K562 (cell line): ENCODE results near the gene TMEM100. TPM values are rescaled to one million over a fixed set of nuclear protein-coding genes. Genes with fewer than 3 reads are reported as not detected.

ENCODE experiments used
- ATAC-seq: fragments of 200-7000 bp; cut with Tn5 transposase; 3 replicates; pipeline ENCODE4 v1.9.1; 2020; ENCODE audit warnings: moderate library complexity
- BruUV-seq: library from RNA; stranded (reverse); fragments of 400-500 nt; replicated peaks from 2 replicates; lab custom pipeline; 2021; lab: Mats Ljungman, UMichigan
- CTCF ChIA-PET: fragments of 300-600 bp; formaldehyde crosslinking; extraction: SDS; loops from one replicate; lab custom pipeline; 2021; ENCODE audit warnings: low intra/inter-chr PET ratio; lab: Yijun Ruan, JAX
- POLR2A ChIA-PET: fragments of 300-600, 350-650 bp; sonication (Branson Sonifier 250); formaldehyde crosslinking; extraction: SDS; loops from one replicate; lab custom pipeline; 2021; ENCODE audit warnings: antibody characterized with exemption, inconsistent platforms; lab: Yijun Ruan, JAX
- DNase-seq, 4 experiments: peaks; one replicate each; pipeline versions ENCODE4 v3.0.0 to v3.0.0-alpha.2; 2011 to 2018; ENCODE audit warnings: low spot score in 3 of 4, mixed read lengths in 3 of 4; ENCODE audit errors: extremely low read depth in 1 of 4
- FAIRE-seq: peaks from 2 replicates; lab custom pipeline; 2011; peaks lifted over from hg19 to GRCh38; lab: Jason Lieb, UNC
- H2AFZ ChIP-seq: 2 replicates; pipeline ENCODE4 v1.6.0; 2011; ENCODE audit warnings: low read depth, low read length, control low read depth, inconsistent platforms
- H3K27ac ChIP-seq: fragments of 200-600 bp; 3 replicates; pipeline ENCODE4 v1.8.0; 2011; ENCODE audit warnings: low read depth, mild to moderate bottlenecking, control low read depth, inconsistent platforms, low read length, moderate library complexity, mixed read lengths; ENCODE audit errors: extremely low read depth
- H3K27me3 ChIP-seq, 2 experiments: fragments of 300-600 bp in 1 of 2; 2 replicates in 1 of 2; 3 replicates in 1 of 2; pipeline versions ENCODE4 v1.6.0 to v1.8.0; 2011; ENCODE audit warnings: inconsistent platforms in 2 of 2, low read length in 2 of 2, mild to moderate bottlenecking in 1 of 2, mixed read lengths in 1 of 2, moderate library complexity in 1 of 2; ENCODE audit not compliant: control insufficient read depth in 2 of 2, insufficient read depth in 2 of 2
- H3K36me3 ChIP-seq: fragments of 300-600 bp; 3 replicates; pipeline ENCODE4 v1.8.0; 2011; ENCODE audit warnings: mild to moderate bottlenecking, low read length, inconsistent platforms; ENCODE audit not compliant: control insufficient read depth, insufficient read depth
- H3K4me1 ChIP-seq, 2 experiments: fragments of 200-600 bp in 1 of 2; replicated peaks in 1 of 2; 2 replicates in 1 of 2; 3 replicates in 1 of 2; pipeline versions ENCODE4 v1.5.1 to v1.8.0; 2011; ENCODE audit warnings: inconsistent platforms in 2 of 2, low read length in 2 of 2, mild to moderate bottlenecking in 1 of 2, mixed read lengths in 1 of 2, moderate library complexity in 1 of 2; ENCODE audit not compliant: control insufficient read depth in 2 of 2, insufficient read depth in 2 of 2
- H3K4me2 ChIP-seq: 2 replicates; pipeline ENCODE4 v1.6.1; 2011; ENCODE audit warnings: low read length, control low read depth, inconsistent platforms, mixed read lengths; ENCODE audit not compliant: insufficient read depth
- H3K4me3 ChIP-seq: fragments of 200-600 bp; sonication (generic), shearing (Covaris generic); 2 replicates; pipeline ENCODE4 v1.5.1; 2016; ENCODE audit warnings: control low read depth, inconsistent platforms
- H3K79me2 ChIP-seq: fragments of 200-600 bp; 3 replicates; pipeline ENCODE4 v1.8.0; 2011; ENCODE audit warnings: low read length, inconsistent platforms; ENCODE audit not compliant: control insufficient read depth, insufficient read depth
- H3K9ac ChIP-seq, 2 experiments: 2 replicates each; pipeline versions ENCODE4 v1.6.0 to v1.6.1; 2011; ENCODE audit warnings: low read depth in 2 of 2, low read length in 2 of 2, control low read depth in 1 of 2, inconsistent platforms in 1 of 2, mild to moderate bottlenecking in 1 of 2, mixed read lengths in 1 of 2; ENCODE audit not compliant: insufficient read depth in 1 of 2
- H3K9me1 ChIP-seq: one replicate; pipeline ENCODE4 v1.6.0; 2011; ENCODE audit warnings: inconsistent platforms, mild to moderate bottlenecking, low read length, moderate library complexity; ENCODE audit not compliant: control insufficient read depth, insufficient read depth
- H3K9me3 ChIP-seq: replicated peaks from 2 replicates; pipeline ENCODE4 v1.5.1; 2011; ENCODE audit warnings: low read depth, low read length, inconsistent platforms; ENCODE audit not compliant: control insufficient read depth, insufficient read depth
- H4K20me1 ChIP-seq: replicated peaks from 2 replicates; pipeline ENCODE4 v1.6.1; 2011; ENCODE audit warnings: low read length, inconsistent platforms, mixed read lengths; ENCODE audit not compliant: control insufficient read depth, insufficient read depth
- CHAMP1 ChIP-seq: fragments of 450-650 bp; IDR thresholded peaks from 2 replicates; pipeline ENCODE4 v1.6.1; 2016; ENCODE audit warnings: mild to moderate bottlenecking
- CTBP1 ChIP-seq: fragments of 450-650 bp; IDR thresholded peaks from 2 replicates; pipeline ENCODE4 v1.6.1; 2016; ENCODE audit warnings: borderline replicate concordance
- FOXJ2 ChIP-seq: fragments of 200-800 bp; sonication (Bioruptor generic); IDR thresholded peaks from 2 replicates; pipeline ENCODE4 v1.6.1; 2016; ENCODE audit warnings: missing genetic modification characterization, missing compliant biosample characterization
- HMBOX1 ChIP-seq: sonication (generic); IDR thresholded peaks from 2 replicates; pipeline ENCODE4 v1.6.1; 2016
- HMG20A ChIP-seq: fragments of 450-650 bp; formaldehyde crosslinking; conservative IDR thresholded peaks from 2 replicates; pipeline ENCODE4 v1.4.0; 2020; ENCODE audit warnings: mild to moderate bottlenecking, mixed read lengths
- IFI16 ChIP-seq: fragments of 250-450 bp; sonication (Bioruptor Pico); IDR thresholded peaks from 2 replicates; pipeline ENCODE4 v2.1.2; 2022; ENCODE audit warnings: mild to moderate bottlenecking, inconsistent platforms
- PHB2 ChIP-seq: fragments of 450-650 bp; IDR thresholded peaks from 2 replicates; pipeline ENCODE4 v1.6.1; 2017; ENCODE audit warnings: low read depth
- POLR2A ChIP-seq: fragments of 450-650 bp; conservative IDR thresholded peaks from 2 replicates; pipeline ENCODE4 v1.6.1; 2016
- RBBP5 ChIP-seq: fragments of 200-600 bp; sonication (generic); IDR thresholded peaks from 2 replicates; pipeline ENCODE4 v1.6.1; 2012; ENCODE audit warnings: borderline replicate concordance, mild to moderate bottlenecking, low read length, control low read depth, inconsistent platforms; ENCODE audit not compliant: insufficient read depth, poor library complexity, severe bottlenecking
- SOX6 ChIP-seq: fragments of 450-650 bp; IDR thresholded peaks from 2 replicates; pipeline ENCODE4 v1.6.1; 2014; ENCODE audit warnings: mild to moderate bottlenecking
- SREBF1 ChIP-seq: fragments of 150-350 bp; IDR thresholded peaks from 2 replicates; pipeline ENCODE4 v1.6.1; 2014; ENCODE audit warnings: antibody characterized with exemption, low read depth, low read length, borderline replicate concordance
- TEAD2 ChIP-seq: fragments of 450-650 bp; IDR thresholded peaks from 2 replicates; pipeline ENCODE4 v1.6.1; 2016; ENCODE audit warnings: missing genetic modification characterization, control low read depth, missing compliant biosample characterization
- XRCC3 ChIP-seq: fragments of 450-650 bp; IDR thresholded peaks from 2 replicates; pipeline ENCODE4 v1.6.1; 2017; ENCODE audit warnings: mild to moderate bottlenecking, moderate library complexity
- ZBTB5 ChIP-seq: fragments of 450-650 bp; IDR thresholded peaks from 2 replicates; pipeline ENCODE4 v1.6.1; 2017; ENCODE audit warnings: antibody characterized with exemption
- ZNF239 ChIP-seq: fragments of 250-450 bp; sonication (Bioruptor Pico); IDR thresholded peaks from 2 replicates; pipeline ENCODE4 v1.4.0; 2020; ENCODE audit warnings: mild to moderate bottlenecking
- ZNF384 ChIP-seq: IDR thresholded peaks from 2 replicates; pipeline ENCODE4 v1.6.1; 2012; ENCODE audit warnings: low read depth, low read length, improper control_type of control experiment
- ZNF431 ChIP-seq: sonication (generic); formaldehyde crosslinking; IDR thresholded peaks from 2 replicates; pipeline ENCODE4 v1.8.0; 2022; ENCODE audit warnings: mild to moderate bottlenecking, missing genetic modification reagents
- ZNF586 ChIP-seq: fragments of 450-650 bp; formaldehyde crosslinking; conservative IDR thresholded peaks from 2 replicates; pipeline ENCODE4 v1.4.0; 2020; ENCODE audit warnings: mild to moderate bottlenecking, moderate library complexity
- ZNF699 ChIP-seq: fragments of 250-450 bp; sonication (Bioruptor Pico); IDR thresholded peaks from 2 replicates; pipeline ENCODE4 v1.8.0; 2021; ENCODE audit warnings: mild to moderate bottlenecking, moderate library complexity; ENCODE audit not compliant: insufficient replicate concordance
- WGBS: fragments of 100-300 bp; shearing (Covaris generic); methylation state at CpG from one replicate; pipeline ENCODE4 v1.1.6; 2016; ENCODE audit warnings: low coverage, mixed read lengths; ENCODE audit not compliant: insufficient coverage; ENCODE audit errors: missing lambda C conversion rate; 5-methylcytosine and 5-hydroxymethylcytosine counted together
- in situ Hi-C: fragments of 300-500 bp; cut with MboI; formaldehyde crosslinking; loops from 4 replicates; pipeline ENCODE4 v1.15.0; 2018; ENCODE audit warnings: inconsistent platforms, mixed read lengths
- intact Hi-C: fragments of 100-400 bp; cut with micrococcal nuclease; formaldehyde crosslinking; loops from 2 replicates; pipeline ENCODE4 v1.14.2; 2022
- polyA plus RNA-seq, 8 experiments: library from polyadenylated mRNA; depleted of rRNA in 4 of 8; stranded (reverse) in 5 of 8; unstranded in 3 of 8; fragments of >200 nt; fragmentation: Nextera tagmentation in 2 of 8; fragmentation: Illumina TruSeq in 1 of 8; extraction: Ambion mirVana in 2 of 8; extraction: Trizol in 1 of 8; gene quantifications; 2 replicates each; pipeline versions ENCODE4 v1.2.1 to v1.2.3, GENCODE V29; 2011 to 2014; ENCODE audit warnings: inconsistent platforms in 1 of 8, missing spikeins in 1 of 8
- total RNA-seq, 7 experiments: library from RNA; depleted of rRNA in 6 of 7; stranded (reverse); fragments of >200 nt in 6 of 7; fragmentation: Illumina TruSeq in 2 of 7; extraction: Trizol in 2 of 7; gene quantifications; 2 replicates each; pipeline versions ENCODE4 v1.2.1 to v1.2.3, GENCODE V29; 2011 to 2021; ENCODE audit warnings: low replicate concordance in 1 of 7

TMEM100 gene
- total and polyA plus RNA-seq, 9 of the 15 experiments (the other 6 are each of a cell fraction or from before 2014, with no cell fraction given), result 0.12 to 0.50 (median 0.19) TPM

GRCh38 chr17:55760643-55761355 is 38.1 kb upstream of the TMEM100 start:
- CTCF ChIA-PET, result no interaction called here
- Histone ChIP-seq H3K27me3 (no peaks in the 10 kb centered on the region), H3K4me1 (peaks cover 0 to 7% of the 10 kb centered on the region in 2 experiments; a peak in 3 of 5 replicates), H3K4me3 (no peak overlapping the region), H3K79me2 (peaks cover 78% of the 10 kb centered on the region), H4K20me1 (no peaks in the 10 kb centered on the region), H3K9me3 (no peaks in the 10 kb centered on the region), H2AFZ (no peak overlapping the region), H3K36me3 (peaks cover 2% of the 10 kb centered on the region; the same call in 1 of the 3 replicates), H3K9me1 (no peaks in the 10 kb centered on the region), H3K27ac (no peak overlapping the region), H3K4me2 (no peak overlapping the region; the same call in 1 of the 2 replicates), H3K9ac (no peak overlapping the region)
- DNase-seq (no peak), ATAC-seq (peak; percentile 35), FAIRE-seq (no peak)
- intact Hi-C loops (loop anchor here (10.0 kb wide), 1 partner anchor 46 kb away; no protein-coding TSS in a partner anchor), in situ Hi-C loops (no loop called here)
- WGBS, result 20% methylated on average over 3 of the region's 3 CpGs
- POLR2A ChIA-PET, result interaction anchor here (0.7 to 1.2 kb wide), 4 partner anchors 10 to 215 kb away, joined by 3 to 5 read pairs (median 3); partner anchors contain the start of gene PCTP
- BruUV-seq, result no TSS peak
- no peak for TF ChIP-seq SOX6
- TF ChIP-seq ZNF699 (CRISPR knock-in tag), result no peak
- TF ChIP-seq PHB2, result no peak
- TF ChIP-seq CHAMP1, result no peak
- no peak for TF ChIP-seq SREBF1
- no peak for TF ChIP-seq IFI16 (CRISPR knock-in tag)
- no peak for TF ChIP-seq ZNF431 (CRISPR knock-in tag)
- no peak for TF ChIP-seq RBBP5
- no peak for TF ChIP-seq POLR2A
- no peak for TF ChIP-seq XRCC3
- TF ChIP-seq TEAD2 (tag), result no peak
- peak; percentile 51; the same call in 1 of the 2 replicates for TF ChIP-seq CTBP1
- TF ChIP-seq ZNF586 (CRISPR knock-in tag), result no peak
- TF ChIP-seq HMG20A (CRISPR knock-in tag), result no peak
- TF ChIP-seq ZBTB5, result no peak
- TF ChIP-seq ZNF239, result no peak
- no peak for TF ChIP-seq ZNF384
- no peak for TF ChIP-seq FOXJ2 (tag)
- peak; percentile 38; the same call in 1 of the 2 replicates for TF ChIP-seq HMBOX1
